ENCODE measurements around the gene GNG7.

DNA sequence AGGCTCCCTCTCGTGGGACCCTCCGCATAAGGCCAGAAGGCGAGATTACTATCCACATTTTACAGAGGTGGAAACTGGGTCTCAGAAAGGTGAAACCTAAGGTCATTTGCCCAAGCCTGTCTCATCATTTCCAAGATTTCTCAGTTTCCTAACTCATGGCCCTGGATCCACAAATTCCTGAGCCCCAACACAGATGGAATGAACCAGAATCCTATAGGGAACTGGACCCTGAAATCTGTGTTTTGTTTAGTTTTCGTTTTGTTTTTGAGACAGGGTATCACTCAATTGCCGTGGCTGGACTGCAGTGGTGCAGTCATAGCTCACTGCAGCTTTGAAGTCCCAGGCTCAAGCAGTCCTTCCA is 563 bp upstream of the GNG7 start:
- TF ChIP-seq, protein P1, sequence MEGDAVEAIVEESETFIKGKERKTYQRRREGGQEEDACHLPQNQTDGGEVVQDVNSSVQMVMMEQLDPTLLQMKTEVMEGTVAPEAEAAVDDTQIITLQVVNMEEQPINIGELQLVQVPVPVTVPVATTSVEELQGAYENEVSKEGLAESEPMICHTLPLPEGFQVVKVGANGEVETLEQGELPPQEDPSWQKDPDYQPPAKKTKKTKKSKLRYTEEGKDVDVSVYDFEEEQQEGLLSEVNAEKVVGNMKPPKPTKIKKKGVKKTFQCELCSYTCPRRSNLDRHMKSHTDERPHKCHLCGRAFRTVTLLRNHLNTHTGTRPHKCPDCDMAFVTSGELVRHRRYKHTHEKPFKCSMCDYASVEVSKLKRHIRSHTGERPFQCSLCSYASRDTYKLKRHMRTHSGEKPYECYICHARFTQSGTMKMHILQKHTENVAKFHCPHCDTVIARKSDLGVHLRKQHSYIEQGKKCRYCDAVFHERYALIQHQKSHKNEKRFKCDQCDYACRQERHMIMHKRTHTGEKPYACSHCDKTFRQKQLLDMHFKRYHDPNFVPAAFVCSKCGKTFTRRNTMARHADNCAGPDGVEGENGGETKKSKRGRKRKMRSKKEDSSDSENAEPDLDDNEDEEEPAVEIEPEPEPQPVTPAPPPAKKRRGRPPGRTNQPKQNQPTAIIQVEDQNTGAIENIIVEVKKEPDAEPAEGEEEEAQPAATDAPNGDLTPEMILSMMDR (IDR thresholded peaks at IDR 0.05) = no peak
- TF ChIP-seq EP300 (IDR thresholded peaks at IDR 0.05) = no peak
